GM12878 (cell line): ENCODE measurements around the gene MRS2. TPM values are rescaled to one million over a fixed set of nuclear protein-coding genes. Genes with fewer than 3 reads are reported as not detected.

Experiments used
- ATAC-seq: fragments of 200-7000 bp; cut with Tn5 transposase; 3 replicates; pipeline ENCODE4 v1.9.1; 2020; ENCODE audit warnings: mild to moderate bottlenecking, moderate library complexity
- BruUV-seq: library from RNA; stranded (reverse); fragments of 400-500 nt; replicated peaks from 2 replicates; lab custom pipeline; 2021; lab: Mats Ljungman, UMichigan
- CTCF ChIA-PET: fragments of 300-600 bp; sonication (Branson Sonifier 250); formaldehyde crosslinking; extraction: SDS; loops from one replicate; lab custom pipeline; 2021; ENCODE audit warnings: inconsistent platforms; lab: Yijun Ruan, JAX
- POLR2A ChIA-PET: fragments of 350-600 bp; formaldehyde crosslinking; extraction: SDS; loops from one replicate; lab custom pipeline; 2021; ENCODE audit warnings: inconsistent platforms; lab: Charles Lee
- RAD21 ChIA-PET: fragments of 300-600 bp; sonication (Branson Sonifier 250); formaldehyde crosslinking; loops from one replicate; lab custom pipeline; 2023; ENCODE audit warnings: antibody characterized with exemption; ENCODE audit not compliant: unreplicated experiment; lab: Charles Lee
- SMC1A ChIA-PET: fragments of 300-600 bp; sonication (Branson Sonifier 250); formaldehyde crosslinking; loops from one replicate; lab custom pipeline; 2023; ENCODE audit not compliant: unreplicated experiment, uncharacterized antibody; lab: Charles Lee
- DNase-seq: peaks from one replicate; pipeline ENCODE4 v3.0.0-alpha.2; 2011; ENCODE audit warnings: low read depth, low spot score
- FAIRE-seq: peaks from 3 replicates; lab custom pipeline; 2011; peaks lifted over from hg19 to GRCh38; lab: Jason Lieb, UNC
- H2AFZ ChIP-seq: 2 replicates; pipeline ENCODE4 v1.6.0; 2011; ENCODE audit warnings: low read depth, low read length, control low read depth; ENCODE audit not compliant: control insufficient read depth
- H3K27ac ChIP-seq: 2 replicates; pipeline ENCODE4 v1.5.1; 2011; ENCODE audit warnings: control low read depth; ENCODE audit not compliant: control insufficient read depth, insufficient read depth
- H3K27me3 ChIP-seq, 2 experiments: replicated peaks in 1 of 2; 2 replicates each; pipeline versions ENCODE4 v1.6.0 to v1.6.1; 2011; ENCODE audit warnings: low read length in 1 of 2; ENCODE audit not compliant: control insufficient read depth in 2 of 2, insufficient read depth in 2 of 2
- H3K36me3 ChIP-seq, 2 experiments: 2 replicates each; pipeline ENCODE4 v1.5.1; 2011; ENCODE audit warnings: low read length in 1 of 2; ENCODE audit not compliant: control insufficient read depth in 2 of 2, insufficient read depth in 2 of 2
- H3K4me1 ChIP-seq: 2 replicates; pipeline ENCODE4 v1.6.1; 2011; ENCODE audit warnings: mild to moderate bottlenecking, low read length, moderate library complexity, mixed read lengths; ENCODE audit not compliant: control insufficient read depth, insufficient read depth
- H3K4me2 ChIP-seq: 2 replicates; pipeline ENCODE4 v1.6.0; 2011; ENCODE audit warnings: control low read depth; ENCODE audit not compliant: control insufficient read depth, insufficient read depth
- H3K4me3 ChIP-seq: fragments of 200-600 bp; sonication (generic); 2 replicates; pipeline ENCODE4 v1.5.1; 2016
- H3K79me2 ChIP-seq: 2 replicates; pipeline ENCODE4 v1.6.0; 2011; ENCODE audit warnings: low read length; ENCODE audit not compliant: control insufficient read depth, insufficient read depth
- H3K9ac ChIP-seq: 2 replicates; pipeline ENCODE4 v1.8.0; 2011; ENCODE audit warnings: low read length, control low read depth, mixed read lengths; ENCODE audit not compliant: control insufficient read depth, insufficient read depth
- H3K9me3 ChIP-seq: replicated peaks from 3 replicates; pipeline ENCODE4 v1.5.1; 2011; ENCODE audit warnings: mild to moderate bottlenecking, low read length; ENCODE audit not compliant: control insufficient read depth, insufficient read depth
- H4K20me1 ChIP-seq: 2 replicates; pipeline ENCODE4 v1.6.0; 2011; ENCODE audit not compliant: control insufficient read depth, insufficient read depth
- BCL11A ChIP-seq: IDR thresholded peaks from 2 replicates; pipeline ENCODE4 v1.6.1; 2011; ENCODE audit warnings: low read depth, low read length
- CBX5 ChIP-seq: sonication (generic); IDR thresholded peaks from 2 replicates; pipeline ENCODE4 v1.6.1; 2016; ENCODE audit warnings: low read depth, moderate library complexity, mild to moderate bottlenecking, inconsistent platforms
- CREM ChIP-seq: IDR thresholded peaks from 2 replicates; pipeline ENCODE4 v1.6.1; 2014; ENCODE audit warnings: antibody characterized with exemption, low read depth
- KDM1A ChIP-seq: fragments of 200-600 bp; sonication (generic); IDR thresholded peaks from 2 replicates; pipeline ENCODE4 v1.6.1; 2016; ENCODE audit warnings: borderline replicate concordance
- KLF5 ChIP-seq: fragments of 450-650 bp; IDR thresholded peaks from 2 replicates; pipeline ENCODE4 v1.6.1; 2014; ENCODE audit warnings: mild to moderate bottlenecking; ENCODE audit not compliant: partially characterized antibody
- RB1 ChIP-seq: fragments of 450-650 bp; formaldehyde crosslinking; IDR thresholded peaks from 2 replicates; pipeline ENCODE4 v1.6.1; 2017; ENCODE audit warnings: mild to moderate bottlenecking, borderline replicate concordance
- RELB ChIP-seq: fragments of 450-650 bp; IDR thresholded peaks from 2 replicates; pipeline ENCODE4 v1.6.1; 2017; ENCODE audit warnings: low read depth, mild to moderate bottlenecking, moderate library complexity
- RFX5 ChIP-seq: IDR thresholded peaks from 2 replicates; pipeline ENCODE4 v1.6.1; 2011; ENCODE audit warnings: low read depth, low read length, improper control_type of control experiment
- SUPT20H ChIP-seq: IDR thresholded peaks from 2 replicates; pipeline ENCODE4 v1.6.1; 2011; ENCODE audit warnings: low read depth, mild to moderate bottlenecking, low read length, moderate library complexity, borderline replicate concordance; ENCODE audit not compliant: control insufficient read depth
- TCF12 ChIP-seq: IDR thresholded peaks from 2 replicates; pipeline ENCODE4 v1.6.1; 2011; ENCODE audit warnings: low read depth, mild to moderate bottlenecking, low read length
- ZNF207 ChIP-seq: fragments of 450-650 bp; IDR thresholded peaks from 2 replicates; pipeline ENCODE4 v1.6.1; 2014; ENCODE audit warnings: antibody characterized with exemption, mild to moderate bottlenecking, borderline replicate concordance
- WGBS: methylation state at CpG from one replicate; pipeline ENCODE4 v1.1.6; 2016; ENCODE audit warnings: low lambda C conversion rate; ENCODE audit not compliant: insufficient replicate concordance, insufficient coverage; ENCODE audit errors: missing lambda C conversion rate; 5-methylcytosine and 5-hydroxymethylcytosine counted together
- in situ Hi-C: fragments of 300-500 bp; cut with MboI; formaldehyde crosslinking; loops from 9 replicates; pipeline ENCODE4 v1.14.3; 2018; ENCODE audit warnings: mixed read lengths
- intact Hi-C: fragments of 100-400 bp; cut with micrococcal nuclease; formaldehyde crosslinking; loops from one replicate; pipeline ENCODE4 v1.14.2; 2022; ENCODE audit not compliant: unreplicated experiment
- polyA plus RNA-seq, 11 experiments: library from polyadenylated mRNA; depleted of rRNA in 4 of 11; unstranded in 6 of 11; stranded (reverse) in 5 of 11; fragments of >200 nt; fragmentation: Nextera tagmentation in 4 of 11; fragmentation: Illumina TruSeq in 1 of 11; extraction: Ambion mirVana in 4 of 11; extraction: Trizol in 1 of 11; gene quantifications; 1 replicate in 1 of 11; 2 replicates in 10 of 11; pipeline versions ENCODE4 v1.2.1 to v1.2.3, GENCODE V29; 2011 to 2016; ENCODE audit warnings: inconsistent platforms in 2 of 11, missing spikeins in 2 of 11, low read depth in 1 of 11
- total RNA-seq, 4 experiments: library from RNA; depleted of rRNA in 3 of 4; stranded (reverse); fragments of >200 nt in 3 of 4; fragmentation: Illumina TruSeq in 1 of 4; extraction: Trizol in 1 of 4; gene quantifications; 2 replicates each; pipeline versions ENCODE4 v1.2.1 to v1.2.3, GENCODE V29; 2013 to 2021
- TF ChIP-seq, protein P1 (sequence below): fragments of 450-650 bp; IDR thresholded peaks from 2 replicates; pipeline ENCODE4 v1.6.1; 2014; ENCODE audit warnings: mild to moderate bottlenecking

Gene MRS2
- total and polyA plus RNA-seq, 10 of the 15 experiments (the other 5 are each of a cell fraction or from before 2014, with no cell fraction given): 7.5 to 29.9 (median 24.2) TPM

- CTCF ChIA-PET: interaction anchor here (2.5 to 3.2 kb wide), 2 partner anchors 10 to 92 kb away, joined by 13 to 18 read pairs; no protein-coding TSS in a partner anchor
- FAIRE-seq: no peak
These were observed 26.4 kb downstream of the MRS2 start for GRCh38 chr6:24429146-24429545.

More at GRCh38 chr6:24429146-24429545, 26.4 kb downstream of the MRS2 start:
- no peaks in the 10 kb centered on the region for H4K20me1 ChIP-seq
- H3K27me3 ChIP-seq: no peaks in the 10 kb centered on the region
- in situ Hi-C loops: no loop called here
- ChIA-PET RAD21 (interaction anchor here (2.2 kb wide), 1 partner anchor 92 kb away, joined by 9 read pairs; no protein-coding TSS in a partner anchor), POLR2A (no interaction called here), SMC1A (interaction anchor here (0.5 to 1.3 kb wide), 2 partner anchors 12 to 281 kb away, joined by 3 read pairs; no protein-coding TSS in a partner anchor)
- H3K9ac ChIP-seq: no peak overlapping the region
- TF ChIP-seq TCF12 (no peak), BCL11A (no peak), CREM (no peak), RELB (no peak), SUPT20H (no peak), CBX5 (no peak), KLF5 (no peak), KDM1A (no peak), RFX5 (no peak), ZNF207 (no peak), RB1 (no peak)
- TF ChIP-seq, protein P1, sequence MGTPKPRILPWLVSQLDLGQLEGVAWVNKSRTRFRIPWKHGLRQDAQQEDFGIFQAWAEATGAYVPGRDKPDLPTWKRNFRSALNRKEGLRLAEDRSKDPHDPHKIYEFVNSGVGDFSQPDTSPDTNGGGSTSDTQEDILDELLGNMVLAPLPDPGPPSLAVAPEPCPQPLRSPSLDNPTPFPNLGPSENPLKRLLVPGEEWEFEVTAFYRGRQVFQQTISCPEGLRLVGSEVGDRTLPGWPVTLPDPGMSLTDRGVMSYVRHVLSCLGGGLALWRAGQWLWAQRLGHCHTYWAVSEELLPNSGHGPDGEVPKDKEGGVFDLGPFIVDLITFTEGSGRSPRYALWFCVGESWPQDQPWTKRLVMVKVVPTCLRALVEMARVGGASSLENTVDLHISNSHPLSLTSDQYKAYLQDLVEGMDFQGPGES: no peak
- peaks cover 0 to 4% of the 10 kb centered on the region in 2 experiments; a peak in 2 of 4 replicates for H3K36me3 ChIP-seq
- intact Hi-C loops: no loop called here
- 98% methylated on average over 3 of the region's 3 CpGs for WGBS
- H2AFZ ChIP-seq: no peak overlapping the region
- ATAC-seq (no peak), DNase-seq (no peak)
- no peaks in the 10 kb centered on the region for H3K79me2 ChIP-seq
- no peak overlapping the region for H3K4me2 ChIP-seq
- no peak overlapping the region for H3K4me3 ChIP-seq
- no TSS peak for BruUV-seq
- no peak overlapping the region for H3K27ac ChIP-seq
- no peaks in the 10 kb centered on the region for H3K4me1 ChIP-seq
- H3K9me3 ChIP-seq: no peaks in the 10 kb centered on the region
